Measurements from ENCODE around the gene KDM2A. TPM values are rescaled to one million over a fixed set of nuclear protein-coding genes. Genes with fewer than 3 reads are reported as not detected.

Gene KDM2A
- total RNA-seq, 1 experiment from 2014 or later = 65.3 TPM

DNA sequence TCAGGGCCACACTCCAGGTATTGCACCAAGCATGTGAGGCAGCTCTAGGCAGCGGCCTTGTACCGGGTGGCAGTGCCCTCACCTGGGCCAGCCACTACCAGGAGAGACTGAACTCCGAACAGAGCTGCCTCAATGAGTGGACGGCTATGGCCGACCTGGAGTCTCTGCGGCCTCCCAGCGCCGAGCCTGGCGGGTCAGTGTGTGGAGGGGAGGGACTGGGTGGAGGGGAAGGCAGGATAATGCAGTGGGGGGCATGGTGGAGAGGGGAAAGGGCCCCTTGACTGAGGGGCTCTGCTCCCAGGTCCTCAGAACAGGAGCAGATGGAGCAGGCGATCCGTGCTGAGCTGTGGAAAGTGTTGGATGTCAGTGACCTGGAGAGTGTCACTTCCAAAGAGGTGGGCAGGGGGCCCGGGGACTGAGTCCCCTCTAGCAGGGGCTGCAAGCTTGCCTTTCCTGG, 188.5 kb downstream of the KDM2A start:
- intact Hi-C loops (cut with micrococcal nuclease) = no loop called here
- H3K79me2 ChIP-seq (ENCODE audit: low read length) = peaks cover 15% of the 10 kb centered on the region
- no peaks in the 10 kb centered on the region for H3K27me3 ChIP-seq (ENCODE audit: low read length)
- peaks cover 5% of the 10 kb centered on the region for H3F3A ChIP-seq (ENCODE audit: low read length, unreplicated experiment)
- H3K4me3 ChIP-seq (ENCODE audit: low read length) = no peak overlapping the region
- DNase-seq = no peak
- POLR2A ChIA-PET (ENCODE audit: unreplicated experiment) = no interaction called here
- no peak overlapping the region for H3K27ac ChIP-seq (ENCODE audit: low read length)
- H3K9ac ChIP-seq (ENCODE audit: low read length) = no peak overlapping the region
- H3K4me2 ChIP-seq (ENCODE audit: low read length) = no peak overlapping the region
- no peak for TF ChIP-seq EZH2 (IDR thresholded peaks at IDR 0.05; ENCODE audit: low read length, unreplicated experiment)
- TF ChIP-seq EZH2phosphoT487 (IDR thresholded peaks at IDR 0.05; ENCODE audit: borderline replicate concordance, low read length) = no peak
- TF ChIP-seq, protein P1, sequence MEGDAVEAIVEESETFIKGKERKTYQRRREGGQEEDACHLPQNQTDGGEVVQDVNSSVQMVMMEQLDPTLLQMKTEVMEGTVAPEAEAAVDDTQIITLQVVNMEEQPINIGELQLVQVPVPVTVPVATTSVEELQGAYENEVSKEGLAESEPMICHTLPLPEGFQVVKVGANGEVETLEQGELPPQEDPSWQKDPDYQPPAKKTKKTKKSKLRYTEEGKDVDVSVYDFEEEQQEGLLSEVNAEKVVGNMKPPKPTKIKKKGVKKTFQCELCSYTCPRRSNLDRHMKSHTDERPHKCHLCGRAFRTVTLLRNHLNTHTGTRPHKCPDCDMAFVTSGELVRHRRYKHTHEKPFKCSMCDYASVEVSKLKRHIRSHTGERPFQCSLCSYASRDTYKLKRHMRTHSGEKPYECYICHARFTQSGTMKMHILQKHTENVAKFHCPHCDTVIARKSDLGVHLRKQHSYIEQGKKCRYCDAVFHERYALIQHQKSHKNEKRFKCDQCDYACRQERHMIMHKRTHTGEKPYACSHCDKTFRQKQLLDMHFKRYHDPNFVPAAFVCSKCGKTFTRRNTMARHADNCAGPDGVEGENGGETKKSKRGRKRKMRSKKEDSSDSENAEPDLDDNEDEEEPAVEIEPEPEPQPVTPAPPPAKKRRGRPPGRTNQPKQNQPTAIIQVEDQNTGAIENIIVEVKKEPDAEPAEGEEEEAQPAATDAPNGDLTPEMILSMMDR (conservative IDR thresholded peaks at IDR 0.05; ENCODE audit: low read depth, low read length) = no peak
- CTCF ChIA-PET = no interaction called here
- BruUV-seq (replicated peaks) = no TSS peak
- no peaks in the 10 kb centered on the region for H4K20me1 ChIP-seq (ENCODE audit: low read length)
- H3K4me1 ChIP-seq (ENCODE audit: insufficient read depth, low read length) = peaks cover 26% of the 10 kb centered on the region
- no peak overlapping the region for H2AFZ ChIP-seq (ENCODE audit: low read length)
- no peaks in the 10 kb centered on the region for H3K9me3 ChIP-seq (ENCODE audit: low read length)
- peaks cover 7% of the 10 kb centered on the region; the same call in 1 of the 2 replicates for H3K36me3 ChIP-seq (ENCODE audit: low read depth, low read length)
- ATAC-seq = no peak
- no peaks in the 10 kb centered on the region for H3K9me2 ChIP-seq (replicated peaks; ENCODE audit: low read length)

Other genes starting within 250 kb of the KDM2A start
- gene PC, start 160.9 kb upstream of the KDM2A start, total RNA-seq (2014; rRNA removed) = 24.5 and 39.7 TPM in 2 replicates
- not detected in 2 replicates for gene C11orf86, start 144.0 kb upstream of the KDM2A start, total RNA-seq (2014; rRNA removed)
- gene SYT12, start 96.1 kb upstream of the KDM2A start, total RNA-seq (2014; rRNA removed) = 4.8 and 5.1 TPM in 2 replicates
- gene RHOD, start 62.4 kb upstream of the KDM2A start, total RNA-seq (2014; rRNA removed) = 99.9 and 121 TPM in 2 replicates
- gene GRK2, start 147.2 kb downstream of the KDM2A start, total RNA-seq (2014; rRNA removed) = 103 TPM in 2 replicates
- 58.9 and 63.9 TPM in 2 replicates for gene ANKRD13D, start 170.0 kb downstream of the KDM2A start, total RNA-seq (2014; rRNA removed)
- 35.1 and 52.4 TPM in 2 replicates for gene SSH3, start 184.3 kb downstream of the KDM2A start, total RNA-seq (2014; rRNA removed)
- 78.5 and 81.5 TPM in 2 replicates for gene POLD4, start 234.3 kb downstream of the KDM2A start, total RNA-seq (2014; rRNA removed)